Fibroblast of pulmonary artery (primary cell): ENCODE measurements around the gene ONECUT3.

Experiments used
- DNase-seq: peaks from one replicate; pipeline ENCODE4 v3.0.0-alpha.2; 2010; ENCODE audit warnings: low read depth
- H3K4me3 ChIP-seq: replicated peaks from 2 replicates; pipeline ENCODE4 v1.5.1; 2011; ENCODE audit warnings: low read depth, mild to moderate bottlenecking, control low read depth, low read length, moderate library complexity
- TF ChIP-seq, protein P1 (sequence below): IDR thresholded peaks from 2 replicates; pipeline ENCODE4 v1.5.1; 2011; ENCODE audit warnings: mild to moderate bottlenecking, control low read depth, low read length, inconsistent platforms; ENCODE audit errors: missing control alignments

ONECUT3 gene

DNA sequence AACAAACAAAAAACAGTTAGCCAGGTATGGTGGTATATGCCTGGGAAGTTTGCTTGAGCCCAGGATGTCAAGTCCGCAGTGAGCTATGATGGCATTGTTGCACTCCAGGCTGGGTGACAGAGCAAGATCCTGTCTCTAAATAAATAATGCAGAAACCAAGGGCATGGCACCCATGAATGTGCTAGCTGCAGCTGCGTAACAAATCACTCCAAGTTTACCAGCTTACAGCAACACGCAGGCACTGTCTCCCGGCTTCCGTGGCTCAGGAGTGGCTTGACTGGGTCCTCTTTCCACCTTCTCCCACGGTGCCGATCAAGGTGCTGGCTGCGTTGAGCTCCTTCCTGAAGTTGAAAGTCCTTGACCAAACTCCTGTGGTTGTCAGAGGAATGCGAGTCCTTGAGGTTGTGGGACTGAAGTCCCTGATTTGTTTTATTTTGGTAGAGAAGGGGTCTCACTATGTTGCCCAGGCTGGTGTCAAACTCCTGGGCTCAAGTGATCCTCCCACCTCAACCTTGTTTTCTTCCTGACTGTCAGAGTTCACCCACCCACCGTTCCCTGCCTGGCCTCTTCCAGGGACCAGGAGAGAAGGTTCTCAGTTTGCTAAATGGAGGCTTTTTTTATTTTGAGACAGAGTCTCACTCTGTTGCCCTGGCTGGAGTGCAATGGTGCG lies 13.2 kb upstream of the ONECUT3 start:
- TF ChIP-seq, protein P1, sequence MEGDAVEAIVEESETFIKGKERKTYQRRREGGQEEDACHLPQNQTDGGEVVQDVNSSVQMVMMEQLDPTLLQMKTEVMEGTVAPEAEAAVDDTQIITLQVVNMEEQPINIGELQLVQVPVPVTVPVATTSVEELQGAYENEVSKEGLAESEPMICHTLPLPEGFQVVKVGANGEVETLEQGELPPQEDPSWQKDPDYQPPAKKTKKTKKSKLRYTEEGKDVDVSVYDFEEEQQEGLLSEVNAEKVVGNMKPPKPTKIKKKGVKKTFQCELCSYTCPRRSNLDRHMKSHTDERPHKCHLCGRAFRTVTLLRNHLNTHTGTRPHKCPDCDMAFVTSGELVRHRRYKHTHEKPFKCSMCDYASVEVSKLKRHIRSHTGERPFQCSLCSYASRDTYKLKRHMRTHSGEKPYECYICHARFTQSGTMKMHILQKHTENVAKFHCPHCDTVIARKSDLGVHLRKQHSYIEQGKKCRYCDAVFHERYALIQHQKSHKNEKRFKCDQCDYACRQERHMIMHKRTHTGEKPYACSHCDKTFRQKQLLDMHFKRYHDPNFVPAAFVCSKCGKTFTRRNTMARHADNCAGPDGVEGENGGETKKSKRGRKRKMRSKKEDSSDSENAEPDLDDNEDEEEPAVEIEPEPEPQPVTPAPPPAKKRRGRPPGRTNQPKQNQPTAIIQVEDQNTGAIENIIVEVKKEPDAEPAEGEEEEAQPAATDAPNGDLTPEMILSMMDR, result no peak
- no peak for DNase-seq

DNA sequence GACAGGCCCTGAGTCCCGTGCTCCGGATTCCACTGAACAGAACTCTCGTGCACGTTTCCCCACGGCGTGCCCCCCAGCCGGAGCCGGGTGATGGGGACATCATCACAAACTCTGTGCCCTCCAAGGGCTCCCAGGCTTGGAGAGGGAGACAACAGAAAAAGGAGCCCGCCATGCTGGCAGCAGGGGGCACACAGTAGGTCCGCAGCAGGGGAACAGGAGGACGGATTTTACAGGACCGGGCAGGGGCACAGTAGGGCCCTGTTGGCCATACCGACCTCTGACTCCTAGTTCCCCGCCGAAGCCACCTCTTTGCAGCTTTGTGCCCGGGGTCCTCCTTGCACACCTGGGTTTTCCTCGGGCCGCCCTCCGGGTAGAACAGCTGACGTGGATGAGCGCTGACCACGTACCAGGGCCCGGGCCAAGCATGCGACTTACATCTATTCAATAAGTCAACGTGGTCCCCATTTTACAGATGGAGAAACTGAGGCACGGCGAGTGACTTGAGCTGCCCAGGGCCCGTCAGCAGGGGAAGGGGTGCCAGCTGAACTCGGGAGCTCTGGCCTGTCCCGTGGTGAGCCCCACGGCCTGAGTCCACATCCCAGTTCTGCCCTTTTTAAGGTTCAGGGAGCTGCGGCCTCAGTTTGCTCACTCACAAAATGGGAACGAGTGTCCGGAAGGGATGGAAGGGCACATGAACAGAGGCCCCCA lies 10.2 kb upstream of the ONECUT3 start:
- no peak for DNase-seq
- H3K4me3 ChIP-seq, result no peak overlapping the region
- TF ChIP-seq, protein P1, result no peak

More for the DNA sequence above, 13.2 kb upstream of the ONECUT3 start:
- H3K4me3 ChIP-seq, result no peak overlapping the region

DNA sequence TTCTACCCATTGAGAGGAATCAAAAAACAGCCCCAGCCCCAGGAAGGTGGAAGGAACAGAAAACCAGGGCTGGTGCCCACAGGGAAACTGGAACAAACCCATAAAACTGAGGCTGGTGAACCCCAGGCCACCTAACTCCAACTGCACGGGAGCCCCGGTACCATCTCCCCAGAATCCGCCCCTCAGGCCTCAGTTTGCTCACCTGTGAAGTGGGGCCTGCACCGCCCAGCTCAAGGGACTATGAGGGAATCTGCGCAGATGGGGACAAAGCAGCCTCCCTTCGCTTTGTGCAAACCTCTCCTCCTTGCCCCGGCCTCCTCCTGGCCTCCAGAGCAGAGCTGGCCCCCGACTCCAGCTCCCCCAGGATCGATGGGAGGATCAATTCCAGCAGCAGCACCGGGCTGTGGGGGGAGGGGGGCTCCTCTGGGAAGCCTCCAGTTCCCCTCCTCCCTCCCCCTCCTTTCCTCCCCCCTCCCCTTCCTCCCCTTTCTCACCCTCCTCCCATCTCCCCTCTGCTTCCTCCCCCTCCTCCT lies 9.1 kb upstream of the ONECUT3 start:
- H3K4me3 ChIP-seq, result no peak overlapping the region
- DNase-seq, result no peak
- TF ChIP-seq, protein P1, result no peak

DNA sequence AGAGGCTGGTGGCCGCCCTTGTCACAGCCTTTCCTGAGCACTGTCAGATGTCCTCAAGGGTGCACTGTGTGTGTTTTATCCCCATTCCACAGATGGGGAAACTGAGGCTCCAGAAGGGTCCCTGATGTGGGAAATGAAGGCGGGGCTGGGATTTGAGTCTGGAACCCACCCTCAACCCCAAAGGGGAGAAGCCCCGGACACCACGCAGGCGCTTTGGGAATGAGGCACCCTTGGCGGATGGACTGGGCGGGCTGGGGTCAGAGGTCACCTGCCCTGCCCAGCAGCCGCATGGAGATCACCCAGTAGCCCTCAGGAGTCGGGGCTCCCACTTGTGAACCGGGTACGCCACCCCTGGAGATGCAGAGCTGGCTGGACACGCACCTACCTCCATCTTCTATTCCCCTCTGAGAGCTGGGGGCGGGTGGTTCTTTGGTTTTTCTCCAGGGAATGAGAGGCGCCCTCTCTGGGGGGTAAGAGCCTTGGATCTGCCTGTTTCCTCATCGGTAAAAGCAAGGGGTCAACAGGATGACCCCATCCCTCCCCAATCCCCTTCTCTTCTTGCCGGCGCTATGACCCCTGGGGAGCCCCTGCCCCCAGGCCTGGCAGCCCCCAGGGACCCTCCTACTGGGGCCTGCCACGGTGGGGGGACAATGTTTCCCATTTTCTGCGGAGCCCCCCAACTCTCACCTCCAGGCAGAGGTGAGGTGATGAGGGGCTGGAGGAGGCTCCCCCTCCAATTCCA lies 8.3 kb upstream of the ONECUT3 start:
- TF ChIP-seq, protein P1, result no peak
- no peak overlapping the region for H3K4me3 ChIP-seq
- DNase-seq, result no peak

DNA sequence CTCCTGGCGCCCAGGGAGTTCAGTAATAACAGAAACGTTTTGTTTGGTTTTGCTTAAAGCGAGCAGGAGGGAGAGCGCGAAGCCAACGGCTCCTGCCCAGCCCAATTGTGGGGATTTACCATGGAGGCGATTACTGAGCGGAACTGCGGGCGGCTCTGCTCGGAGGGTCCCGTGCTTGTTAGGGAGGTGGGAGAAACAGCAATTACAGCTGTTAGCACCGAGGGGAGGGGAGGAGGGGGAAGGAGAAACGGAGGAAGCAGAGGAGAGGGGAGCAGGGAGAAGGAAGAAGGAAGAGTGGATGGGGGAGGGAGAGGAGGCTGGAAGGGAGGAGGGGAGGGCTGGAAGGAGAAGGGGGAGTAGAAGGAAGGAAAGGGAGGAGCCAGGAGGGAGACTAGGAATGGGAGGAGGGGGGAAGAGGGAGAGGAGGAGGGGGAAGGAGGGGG lies 7.7 kb upstream of the ONECUT3 start:
- peak overlapping the region; percentile 17 for H3K4me3 ChIP-seq
- peak; percentile 29 for DNase-seq
- TF ChIP-seq, protein P1, result no peak

DNA sequence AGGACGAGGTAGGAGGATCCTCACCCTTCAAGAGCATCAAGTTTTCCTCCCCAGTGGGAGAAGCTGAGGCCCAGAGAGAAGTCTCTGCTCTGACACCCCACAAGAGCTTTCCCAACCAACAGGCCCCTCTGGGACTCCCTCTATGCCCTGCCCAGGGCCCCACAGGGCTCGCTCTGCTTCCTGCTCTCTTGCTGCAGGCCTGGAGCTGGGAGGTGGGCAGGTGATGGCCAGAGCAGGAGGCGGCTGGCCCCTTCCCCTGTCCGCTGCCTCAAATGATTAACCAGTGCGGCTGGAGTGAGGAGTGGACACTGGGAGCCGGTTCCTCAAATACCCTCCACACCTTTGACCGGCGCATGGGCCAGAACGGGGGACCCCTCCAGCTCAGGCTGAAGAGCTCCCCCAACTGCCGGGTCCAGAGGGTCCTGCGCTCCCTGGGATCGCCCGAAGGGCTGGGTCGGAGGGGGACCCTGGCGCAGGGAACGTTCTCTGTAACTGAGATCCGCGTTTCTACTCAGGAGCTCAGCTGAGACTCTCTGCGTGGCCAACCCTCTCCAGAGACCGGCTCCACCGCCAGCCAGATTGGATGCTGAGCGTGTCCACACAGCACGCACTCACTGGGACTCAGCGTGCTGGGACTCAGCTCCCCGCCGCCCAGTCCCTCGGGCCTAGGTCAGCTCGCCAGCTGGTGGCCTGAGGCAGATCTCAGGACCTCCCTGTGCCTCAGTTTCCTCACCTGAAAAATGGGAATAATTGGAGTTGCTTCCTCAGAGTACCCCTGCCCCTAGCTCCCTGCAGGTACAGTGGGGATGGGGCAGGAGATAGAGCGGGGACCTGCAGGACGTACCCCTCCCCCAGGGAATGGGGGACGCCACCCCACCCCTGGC lies 6.7 kb upstream of the ONECUT3 start:
- peak; percentile 52 for DNase-seq
- TF ChIP-seq, protein P1, result no peak
- no peak overlapping the region for H3K4me3 ChIP-seq
